GM19351 (cell line): ENCODE results near the gene TAAR6.
A peak's percentile ranks its signal among the peaks of the same experiment; 100 is the strongest.
"Not testable (repeated sequence)": the region's sequence is repeated elsewhere in the genome, so short reads cannot be mapped to it uniquely, and the experiment has no call there.

Experiments
- ATAC-seq: cut with Tn5 transposase; IDR thresholded peaks from one replicate; pipeline ENCODE4 v1.9.1; 2021; ENCODE audit warnings: mild to moderate bottlenecking, moderate library complexity; ENCODE audit not compliant: unreplicated experiment

Gene TAAR6

GRCh38 chr6:132587424-132587823, 17.3 kb downstream of the TAAR6 start:
- no peak for ATAC-seq

- no peak for ATAC-seq
Measured at GRCh38 chr6:132589454-132589853, 19.3 kb downstream of the TAAR6 start, which contains the start of gene TAAR5. Gene TAAR5, minus strand, starts transcription at chr6:132589741. Its CDS starts 55 bp downstream, at chr6:132589686.

- ATAC-seq = no peak
Measured at GRCh38 chr6:132590362-132590761, 20.2 kb downstream of the TAAR6 start.

GRCh38 chr6:132592855-132593254, 22.7 kb downstream of the TAAR6 start:
- ATAC-seq = no peak

GRCh38 chr6:132596201-132596600, 26.1 kb downstream of the TAAR6 start:
- no peak for ATAC-seq

GRCh38 chr6:132598473-132598872, 28.4 kb downstream of the TAAR6 start:
- peak; percentile 96 for ATAC-seq

GRCh38 chr6:132600900-132601299, 30.8 kb downstream of the TAAR6 start:
- not testable (repeated sequence) for ATAC-seq

GRCh38 chr6:132604635-132605152, 34.6 kb downstream of the TAAR6 start:
- ATAC-seq = no peak

GRCh38 chr6:132607544-132608233, 37.6 kb downstream of the TAAR6 start:
- ATAC-seq = no peak

- ATAC-seq = no peak
Measured at GRCh38 chr6:132611616-132612015, 41.5 kb downstream of the TAAR6 start.

GRCh38 chr6:132612449-132613108, 42.5 kb downstream of the TAAR6 start:
- ATAC-seq = no peak

GRCh38 chr6:132614554-132614953, 44.4 kb downstream of the TAAR6 start:
- no peak for ATAC-seq

- no peak for ATAC-seq
Measured at GRCh38 chr6:132616677-132617076, 46.6 kb downstream of the TAAR6 start.
